Measurements from ENCODE around the gene TMEM248. TPM values are rescaled to one million over a fixed set of nuclear protein-coding genes. Genes with fewer than 3 reads are reported as not detected.

Gene TMEM248
- total and polyA plus RNA-seq, 10 of the 15 experiments (the other 5 are each of a cell fraction or from before 2014, with no cell fraction given): 6.3 to 93.5 (median 64.9) TPM

- no peak for TF ChIP-seq JUNB (IDR thresholded peaks at IDR 0.05)
- no peak for TF ChIP-seq IRF3 (IDR thresholded peaks at IDR 0.05)
- peak; percentile 99 for TF ChIP-seq ZNF384 (IDR thresholded peaks at IDR 0.05; ENCODE audit: borderline replicate concordance, low read depth, low read length)
- TF ChIP-seq ESRRA (IDR thresholded peaks at IDR 0.05; ENCODE audit: low read length): no peak
- 0 out of 2 replicates have a peak, but pooled peaks have one; percentile 68 for TF ChIP-seq CHD2 (IDR thresholded peaks at IDR 0.05; ENCODE audit: borderline replicate concordance, low read depth, low read length)
- TF ChIP-seq MEF2A (IDR thresholded peaks at IDR 0.05; ENCODE audit: insufficient read depth, low read depth, low read length): peak; percentile 55; the same call in 1 of the 2 replicates
- peak; percentile 72; the same call in 1 of the 2 replicates for TF ChIP-seq HDAC2 (IDR thresholded peaks at IDR 0.05)
- no peak for TF ChIP-seq CEBPB (IDR thresholded peaks at IDR 0.05; ENCODE audit: borderline replicate concordance in 1 of 2, low read depth in 2 of 2, low read length in 2 of 2)
- peak; percentile 70 for TF ChIP-seq ATF7 (IDR thresholded peaks at IDR 0.05; ENCODE audit: low read depth)
- peak; percentile 52 for TF ChIP-seq DPF2 (IDR thresholded peaks at IDR 0.05)
- TF ChIP-seq ASH2L (IDR thresholded peaks at IDR 0.05; ENCODE audit: borderline replicate concordance, low read depth): peak; percentile 88; the same call in 1 of the 2 replicates
- no peak for TF ChIP-seq NRF1 (conservative IDR thresholded peaks at IDR 0.05; ENCODE audit: low read depth, low read length)
- 0 out of 2 replicates have a peak, but pooled peaks have one; percentile 67 for TF ChIP-seq TBL1XR1 (IDR thresholded peaks at IDR 0.05; ENCODE audit: low read depth, low read length)
- peak; percentile 71; the same call in 1 of the 2 replicates for TF ChIP-seq RB1 (IDR thresholded peaks at IDR 0.05; ENCODE audit: borderline replicate concordance)
- TF ChIP-seq NR2F1 (conservative IDR thresholded peaks at IDR 0.05): peak; percentile 97
- peak; percentile 85 for TF ChIP-seq IKZF1 (conservative IDR thresholded peaks at IDR 0.05)
- no peak; the same call in 1 of the 2 replicates for TF ChIP-seq SIN3A (IDR thresholded peaks at IDR 0.05; ENCODE audit: low read depth, low read length)
- no peak for TF ChIP-seq TCF7 (IDR thresholded peaks at IDR 0.05; ENCODE audit: borderline replicate concordance)
- no peak; the same call in 1 of the 2 replicates for TF ChIP-seq USF2 (IDR thresholded peaks at IDR 0.05; ENCODE audit: borderline replicate concordance, low read depth, low read length)
- TF ChIP-seq NFYA (IDR thresholded peaks at IDR 0.05; ENCODE audit: borderline replicate concordance, low read depth, low read length): no peak
- no peak for TF ChIP-seq CBX5 (IDR thresholded peaks at IDR 0.05; ENCODE audit: low read depth)
- TF ChIP-seq PML (IDR thresholded peaks at IDR 0.05; ENCODE audit: low read length): no peak
- TF ChIP-seq EGR1 (IDR thresholded peaks at IDR 0.05; ENCODE audit: borderline replicate concordance in 1 of 2, low read depth in 2 of 2, low read length in 2 of 2): peak; percentile 71 to 96
- TF ChIP-seq CREB1 (IDR thresholded peaks at IDR 0.05; ENCODE audit: low read depth): peak; percentile 92
- no peak for TF ChIP-seq SKIL (IDR thresholded peaks at IDR 0.05; ENCODE audit: low read depth, poor library complexity, severe bottlenecking)
- no peak for TF ChIP-seq SREBF2 (IDR thresholded peaks at IDR 0.05; ENCODE audit: low read length)
- peak; percentile 97 for TF ChIP-seq POLR2A (IDR thresholded peaks at IDR 0.05; ENCODE audit: low read depth, low read length)
- TF ChIP-seq HSF1 (IDR thresholded peaks at IDR 0.05; ENCODE audit: low read depth, low read length): no peak
These were observed at the start of gene TMEM248 (continued) for GRCh38 chr7:66920769-66921395.

Data from GM12878 (cell line).